HG03039 (cell line): ENCODE data around the gene LMBRD2.

ENCODE experiments used
- ATAC-seq: cut with Tn5 transposase; IDR thresholded peaks from one replicate; pipeline ENCODE4 v1.9.1; 2021; ENCODE audit warnings: mild to moderate bottlenecking, moderate library complexity; ENCODE audit not compliant: unreplicated experiment

LMBRD2 gene

GRCh38 chr5:36111238-36111637, 40.4 kb downstream of the LMBRD2 start:
- ATAC-seq: no peak

- ATAC-seq: no peak
Measured at GRCh38 chr5:36108758-36109460, 42.8 kb downstream of the LMBRD2 start.

- no peak for ATAC-seq
Measured at GRCh38 chr5:36105819-36106218, 45.9 kb downstream of the LMBRD2 start.

GRCh38 chr5:36099748-36100147, 51.9 kb downstream of the LMBRD2 start:
- no peak for ATAC-seq

GRCh38 chr5:36096486-36096885, 55.2 kb downstream of the LMBRD2 start:
- no peak for ATAC-seq

- peak; percentile 72 for ATAC-seq
Measured at GRCh38 chr5:36089989-36090388, 61.7 kb downstream of the LMBRD2 start.

- ATAC-seq: peak; percentile 91
Measured at GRCh38 chr5:36079200-36079781, 72.4 kb downstream of the LMBRD2 start.

GRCh38 chr5:36078430-36078829, 73.3 kb downstream of the LMBRD2 start:
- ATAC-seq: no peak

- peak; percentile 65 for ATAC-seq
Measured at GRCh38 chr5:36073595-36074216, 78.0 kb downstream of the LMBRD2 start.

- ATAC-seq: peak; percentile 66
Measured at GRCh38 chr5:36070687-36071571, 80.8 kb downstream of the LMBRD2 start.

- no peak for ATAC-seq
Measured at GRCh38 chr5:36068751-36069281, 82.9 kb downstream of the LMBRD2 start.

GRCh38 chr5:36066540-36067210, 85.0 kb downstream of the LMBRD2 start, which contains the start of gene UGT3A2:
TSS of gene UGT3A2 (minus strand) at chr5:36066882. CDS start at chr5:36066789, 93 bp downstream.
- ATAC-seq: no peak

GRCh38 chr5:36066001-36066539, 85.6 kb downstream of the LMBRD2 start:
- ATAC-seq: no peak

GRCh38 chr5:36060420-36060887, 91.2 kb downstream of the LMBRD2 start:
- ATAC-seq: no peak

- no peak for ATAC-seq
Measured at GRCh38 chr5:36059571-36060419, 91.9 kb downstream of the LMBRD2 start.

- no peak for ATAC-seq
Measured at GRCh38 chr5:36058776-36059175, 92.9 kb downstream of the LMBRD2 start.

- no peak for ATAC-seq
Measured at GRCh38 chr5:36057386-36057785, 94.3 kb downstream of the LMBRD2 start.

- ATAC-seq: no peak
Measured at GRCh38 chr5:36056422-36056821, 95.3 kb downstream of the LMBRD2 start.

GRCh38 chr5:36055984-36056383, 95.7 kb downstream of the LMBRD2 start:
- ATAC-seq: no peak
